K562 (cell line): Measurements from ENCODE around the gene KCND1. TPM values are rescaled to one million over a fixed set of nuclear protein-coding genes. Genes with fewer than 3 reads are reported as not detected.

Experiments
- ATAC-seq: fragments of 200-7000 bp; cut with Tn5 transposase; 3 replicates; pipeline ENCODE4 v1.9.1; 2020; ENCODE audit warnings: moderate library complexity
- BruUV-seq: library from RNA; stranded (reverse); fragments of 400-500 nt; replicated peaks from 2 replicates; lab custom pipeline; 2021; lab: Mats Ljungman, UMichigan
- CTCF ChIA-PET: fragments of 300-600 bp; formaldehyde crosslinking; extraction: SDS; loops from one replicate; lab custom pipeline; 2021; ENCODE audit warnings: low intra/inter-chr PET ratio; lab: Yijun Ruan, JAX
- POLR2A ChIA-PET: fragments of 300-600, 350-650 bp; sonication (Branson Sonifier 250); formaldehyde crosslinking; extraction: SDS; loops from one replicate; lab custom pipeline; 2021; ENCODE audit warnings: antibody characterized with exemption, inconsistent platforms; lab: Yijun Ruan, JAX
- DNase-seq, 4 experiments: peaks; one replicate each; pipeline versions ENCODE4 v3.0.0 to v3.0.0-alpha.2; 2011 to 2018; ENCODE audit warnings: low spot score in 3 of 4, mixed read lengths in 3 of 4; ENCODE audit errors: extremely low read depth in 1 of 4
- FAIRE-seq: peaks from 2 replicates; lab custom pipeline; 2011; peaks lifted over from hg19 to GRCh38; lab: Jason Lieb, UNC
- H2AFZ ChIP-seq: 2 replicates; pipeline ENCODE4 v1.6.0; 2011; ENCODE audit warnings: low read depth, low read length, control low read depth, inconsistent platforms
- H3K27ac ChIP-seq: fragments of 200-600 bp; 3 replicates; pipeline ENCODE4 v1.8.0; 2011; ENCODE audit warnings: low read depth, mild to moderate bottlenecking, control low read depth, inconsistent platforms, low read length, moderate library complexity, mixed read lengths; ENCODE audit errors: extremely low read depth
- H3K27me3 ChIP-seq, 2 experiments: fragments of 300-600 bp in 1 of 2; 2 replicates in 1 of 2; 3 replicates in 1 of 2; pipeline versions ENCODE4 v1.6.0 to v1.8.0; 2011; ENCODE audit warnings: inconsistent platforms in 2 of 2, low read length in 2 of 2, mild to moderate bottlenecking in 1 of 2, mixed read lengths in 1 of 2, moderate library complexity in 1 of 2; ENCODE audit not compliant: control insufficient read depth in 2 of 2, insufficient read depth in 2 of 2
- H3K36me3 ChIP-seq: fragments of 300-600 bp; 3 replicates; pipeline ENCODE4 v1.8.0; 2011; ENCODE audit warnings: mild to moderate bottlenecking, low read length, inconsistent platforms; ENCODE audit not compliant: control insufficient read depth, insufficient read depth
- H3K4me1 ChIP-seq, 2 experiments: fragments of 200-600 bp in 1 of 2; replicated peaks in 1 of 2; 2 replicates in 1 of 2; 3 replicates in 1 of 2; pipeline versions ENCODE4 v1.5.1 to v1.8.0; 2011; ENCODE audit warnings: inconsistent platforms in 2 of 2, low read length in 2 of 2, mild to moderate bottlenecking in 1 of 2, mixed read lengths in 1 of 2, moderate library complexity in 1 of 2; ENCODE audit not compliant: control insufficient read depth in 2 of 2, insufficient read depth in 2 of 2
- H3K4me2 ChIP-seq: 2 replicates; pipeline ENCODE4 v1.6.1; 2011; ENCODE audit warnings: low read length, control low read depth, inconsistent platforms, mixed read lengths; ENCODE audit not compliant: insufficient read depth
- H3K4me3 ChIP-seq: fragments of 200-600 bp; sonication (generic), shearing (Covaris generic); 2 replicates; pipeline ENCODE4 v1.5.1; 2016; ENCODE audit warnings: control low read depth, inconsistent platforms
- H3K79me2 ChIP-seq: fragments of 200-600 bp; 3 replicates; pipeline ENCODE4 v1.8.0; 2011; ENCODE audit warnings: low read length, inconsistent platforms; ENCODE audit not compliant: control insufficient read depth, insufficient read depth
- H3K9ac ChIP-seq, 2 experiments: 2 replicates each; pipeline versions ENCODE4 v1.6.0 to v1.6.1; 2011; ENCODE audit warnings: low read depth in 2 of 2, low read length in 2 of 2, control low read depth in 1 of 2, inconsistent platforms in 1 of 2, mild to moderate bottlenecking in 1 of 2, mixed read lengths in 1 of 2; ENCODE audit not compliant: insufficient read depth in 1 of 2
- H3K9me1 ChIP-seq: one replicate; pipeline ENCODE4 v1.6.0; 2011; ENCODE audit warnings: inconsistent platforms, mild to moderate bottlenecking, low read length, moderate library complexity; ENCODE audit not compliant: control insufficient read depth, insufficient read depth
- H3K9me3 ChIP-seq: replicated peaks from 2 replicates; pipeline ENCODE4 v1.5.1; 2011; ENCODE audit warnings: low read depth, low read length, inconsistent platforms; ENCODE audit not compliant: control insufficient read depth, insufficient read depth
- H4K20me1 ChIP-seq: replicated peaks from 2 replicates; pipeline ENCODE4 v1.6.1; 2011; ENCODE audit warnings: low read length, inconsistent platforms, mixed read lengths; ENCODE audit not compliant: control insufficient read depth, insufficient read depth
- BHLHE40 ChIP-seq: IDR thresholded peaks from 2 replicates; pipeline ENCODE4 v1.6.1; 2011; ENCODE audit warnings: low read length, improper control_type of control experiment
- CTCF ChIP-seq, 3 experiments: IDR thresholded peaks in 2 of 3; conservative IDR thresholded peaks in 1 of 3; 2 replicates each; pipeline ENCODE4 v1.5.1; 2011 to 2012; ENCODE audit warnings: low read length in 3 of 3, mild to moderate bottlenecking in 3 of 3, control low read depth in 2 of 3, improper control_type of control experiment in 1 of 3, inconsistent platforms in 1 of 3, low read depth in 1 of 3, mixed read lengths in 1 of 3, moderate library complexity in 1 of 3; ENCODE audit not compliant: insufficient read depth in 2 of 3
- FOSL1 ChIP-seq: fragments of 200-800 bp; sonication (Bioruptor generic); conservative IDR thresholded peaks from 2 replicates; pipeline ENCODE4 v1.6.1; 2016; ENCODE audit warnings: missing genetic modification characterization, missing compliant biosample characterization
- GABPB1 ChIP-seq: sonication (generic); formaldehyde crosslinking; IDR thresholded peaks from 2 replicates; pipeline ENCODE4 v1.8.0; 2022; ENCODE audit warnings: mild to moderate bottlenecking, missing genetic modification reagents
- HCFC1 ChIP-seq: IDR thresholded peaks from 2 replicates; pipeline ENCODE4 v1.6.1; 2012; ENCODE audit warnings: low read depth, low read length, improper control_type of control experiment
- MXI1 ChIP-seq: IDR thresholded peaks from 2 replicates; pipeline ENCODE4 v1.6.1; 2011; ENCODE audit warnings: low read depth, mild to moderate bottlenecking, improper control_type of control experiment, low read length
- NCOA1 ChIP-seq: fragments of 450-650 bp; IDR thresholded peaks from 2 replicates; pipeline ENCODE4 v1.6.1; 2016; ENCODE audit warnings: low read depth
- POLR2G ChIP-seq: fragments of 200-400 bp; formaldehyde crosslinking; IDR thresholded peaks from 2 replicates; pipeline ENCODE4 v1.6.1; 2017; ENCODE audit warnings: low read depth, mild to moderate bottlenecking, antibody characterized with exemption, low read length, moderate library complexity
- RBFOX2 ChIP-seq: fragments of 200-400 bp; formaldehyde crosslinking; IDR thresholded peaks from 2 replicates; pipeline ENCODE4 v1.6.1; 2017; ENCODE audit warnings: low read depth, mild to moderate bottlenecking, low read length, moderate library complexity
- RBM17 ChIP-seq: fragments of 200-400 bp; formaldehyde crosslinking; IDR thresholded peaks from 2 replicates; pipeline ENCODE4 v1.6.1; 2017; ENCODE audit warnings: low read depth, mild to moderate bottlenecking, low read length, borderline replicate concordance
- SMC3 ChIP-seq: conservative IDR thresholded peaks from 2 replicates; pipeline ENCODE4 v1.6.1; 2011; ENCODE audit warnings: low read depth, low read length, improper control_type of control experiment; ENCODE audit not compliant: insufficient read depth
- SREBF1 ChIP-seq: fragments of 150-350 bp; IDR thresholded peaks from 2 replicates; pipeline ENCODE4 v1.6.1; 2014; ENCODE audit warnings: antibody characterized with exemption, low read depth, low read length, borderline replicate concordance
- TBL1XR1 ChIP-seq, 2 experiments: IDR thresholded peaks; 2 replicates each; pipeline ENCODE4 v1.6.1; 2012; ENCODE audit warnings: improper control_type of control experiment in 2 of 2, low read length in 2 of 2, mild to moderate bottlenecking in 1 of 2
- XRCC3 ChIP-seq: fragments of 450-650 bp; IDR thresholded peaks from 2 replicates; pipeline ENCODE4 v1.6.1; 2017; ENCODE audit warnings: mild to moderate bottlenecking, moderate library complexity
- ZNF217 ChIP-seq: sonication (generic); formaldehyde crosslinking; IDR thresholded peaks from 2 replicates; pipeline ENCODE4 v1.8.0; 2022; ENCODE audit warnings: mild to moderate bottlenecking, missing genetic modification reagents
- ZNF277 ChIP-seq: fragments of 250-450 bp; sonication (Bioruptor Pico); IDR thresholded peaks from 2 replicates; pipeline ENCODE4 v1.8.0; 2022; ENCODE audit warnings: inconsistent platforms, mild to moderate bottlenecking, moderate library complexity, borderline replicate concordance
- WGBS: fragments of 100-300 bp; shearing (Covaris generic); methylation state at CpG from one replicate; pipeline ENCODE4 v1.1.6; 2016; ENCODE audit warnings: low coverage, mixed read lengths; ENCODE audit not compliant: insufficient coverage; ENCODE audit errors: missing lambda C conversion rate; 5-methylcytosine and 5-hydroxymethylcytosine counted together
- in situ Hi-C: fragments of 300-500 bp; cut with MboI; formaldehyde crosslinking; loops from 4 replicates; pipeline ENCODE4 v1.15.0; 2018; ENCODE audit warnings: inconsistent platforms, mixed read lengths
- intact Hi-C: fragments of 100-400 bp; cut with micrococcal nuclease; formaldehyde crosslinking; loops from 2 replicates; pipeline ENCODE4 v1.14.2; 2022
- polyA plus RNA-seq, 8 experiments: library from polyadenylated mRNA; depleted of rRNA in 4 of 8; stranded (reverse) in 5 of 8; unstranded in 3 of 8; fragments of >200 nt; fragmentation: Nextera tagmentation in 2 of 8; fragmentation: Illumina TruSeq in 1 of 8; extraction: Ambion mirVana in 2 of 8; extraction: Trizol in 1 of 8; gene quantifications; 2 replicates each; pipeline versions ENCODE4 v1.2.1 to v1.2.3, GENCODE V29; 2011 to 2014; ENCODE audit warnings: inconsistent platforms in 1 of 8, missing spikeins in 1 of 8
- total RNA-seq, 7 experiments: library from RNA; depleted of rRNA in 6 of 7; stranded (reverse); fragments of >200 nt in 6 of 7; fragmentation: Illumina TruSeq in 2 of 7; extraction: Trizol in 2 of 7; gene quantifications; 2 replicates each; pipeline versions ENCODE4 v1.2.1 to v1.2.3, GENCODE V29; 2011 to 2021; ENCODE audit warnings: low replicate concordance in 1 of 7

Gene KCND1
- total and polyA plus RNA-seq, 9 of the 15 experiments (the other 6 are each of a cell fraction or from before 2014, with no cell fraction given) = 0.06 to 0.83 (median 0.39) TPM; not detected in 1

- Histone ChIP-seq H4K20me1 (peaks cover 40% of the 10 kb centered on the region), H3K4me2 (peak overlapping the region; percentile 97), H3K9ac (peak overlapping the region; percentile 73 to 92), H3K9me1 (no peaks in the 10 kb centered on the region), H3K4me3 (peak overlapping the region; percentile 89), H3K9me3 (no peaks in the 10 kb centered on the region), H3K27me3 (no peaks in the 10 kb centered on the region; a peak in 1 of 5 replicates), H3K36me3 (peaks cover 63% of the 10 kb centered on the region), H2AFZ (no peak overlapping the region), H3K4me1 (peaks cover 37 to 47% of the 10 kb centered on the region in 2 experiments), H3K27ac (peak overlapping the region; percentile 77), H3K79me2 (peaks cover 69% of the 10 kb centered on the region)
- peak; percentile 68 for ATAC-seq
- WGBS = under 1% methylated on average over 24 of the region's 27 CpGs
- in situ Hi-C loops (no loop called here), intact Hi-C loops (loop anchor here (1.0 to 10.0 kb wide), 2 partner anchors 28 to 283 kb away; no protein-coding TSS in a partner anchor)
- POLR2A ChIA-PET = no interaction called here
- BruUV-seq = TSS peak; percentile 28
- peak; percentile 80 for FAIRE-seq
- peak; percentile 76 to 96 (median 86) for DNase-seq
- CTCF ChIA-PET = interaction anchor here (0.6 to 1.6 kb wide), 7 partner anchors 11 to 286 kb away, joined by 3 to 8 read pairs (median 4); no protein-coding TSS in a partner anchor
- TF ChIP-seq HCFC1 = peak; percentile 62
- peak; percentile 72 for TF ChIP-seq POLR2G
- no peak for TF ChIP-seq XRCC3
- TF ChIP-seq BHLHE40 = peak; percentile 51; the same call in 1 of the 2 replicates
- TF ChIP-seq MXI1 = peak; percentile 68
- no peak for TF ChIP-seq ZNF277
- TF ChIP-seq RBM17 = no peak
- TF ChIP-seq ZNF217 (CRISPR knock-in tag) = no peak
- peak in 1 of 2 experiments; percentile 34; a peak in 1 of 4 replicates for TF ChIP-seq TBL1XR1 (IDR thresholded peaks at IDR 0.05; ENCODE audit: low read length in 2 of 2)
- peak; percentile 67 for TF ChIP-seq GABPB1
- TF ChIP-seq CTCF (IDR thresholded peaks at IDR 0.05 in 2 of 3, conservative IDR thresholded peaks at IDR 0.05 in 1 of 3; ENCODE audit: insufficient read depth in 2 of 3, low read depth in 1 of 3, low read length in 3 of 3) = peak; percentile 85 to 98 (median 95)
- 0 out of 2 replicates have a peak, but pooled peaks have one; percentile 65 for TF ChIP-seq SREBF1
- TF ChIP-seq RBFOX2 = peak; percentile 83
- no peak; the same call in 1 of the 2 replicates for TF ChIP-seq NCOA1
- 0 out of 2 replicates have a peak, but pooled peaks have one; percentile 4 for TF ChIP-seq FOSL1
- TF ChIP-seq SMC3 = peak; percentile 78
Observed at GRCh38 chrX:48917139-48918001, 54.3 kb downstream of the KCND1 start.
